Measurements from ENCODE around the gene CCDC90B.

- no peak for TF ChIP-seq GATA3 (IDR thresholded peaks at IDR 0.05; ENCODE audit: low read depth, low read length)
- TF ChIP-seq GATA2 (IDR thresholded peaks at IDR 0.05; ENCODE audit: low read depth, low read length): no peak
Measured at GRCh38 chr11:83223457-83223856, 62.7 kb downstream of the CCDC90B start.

Measured in SH-SY5Y (cell line).